GM19467 (cell line): ENCODE data around the gene BPIFB3.
"Not testable (repeated sequence)": the region's sequence is repeated elsewhere in the genome, so short reads cannot be mapped to it uniquely, and the experiment has no call there.

Experiments used
- ATAC-seq: cut with Tn5 transposase; IDR thresholded peaks from one replicate; pipeline ENCODE4 v1.9.1; 2021; ENCODE audit warnings: mild to moderate bottlenecking, moderate library complexity; ENCODE audit not compliant: unreplicated experiment

BPIFB3 gene

DNA sequence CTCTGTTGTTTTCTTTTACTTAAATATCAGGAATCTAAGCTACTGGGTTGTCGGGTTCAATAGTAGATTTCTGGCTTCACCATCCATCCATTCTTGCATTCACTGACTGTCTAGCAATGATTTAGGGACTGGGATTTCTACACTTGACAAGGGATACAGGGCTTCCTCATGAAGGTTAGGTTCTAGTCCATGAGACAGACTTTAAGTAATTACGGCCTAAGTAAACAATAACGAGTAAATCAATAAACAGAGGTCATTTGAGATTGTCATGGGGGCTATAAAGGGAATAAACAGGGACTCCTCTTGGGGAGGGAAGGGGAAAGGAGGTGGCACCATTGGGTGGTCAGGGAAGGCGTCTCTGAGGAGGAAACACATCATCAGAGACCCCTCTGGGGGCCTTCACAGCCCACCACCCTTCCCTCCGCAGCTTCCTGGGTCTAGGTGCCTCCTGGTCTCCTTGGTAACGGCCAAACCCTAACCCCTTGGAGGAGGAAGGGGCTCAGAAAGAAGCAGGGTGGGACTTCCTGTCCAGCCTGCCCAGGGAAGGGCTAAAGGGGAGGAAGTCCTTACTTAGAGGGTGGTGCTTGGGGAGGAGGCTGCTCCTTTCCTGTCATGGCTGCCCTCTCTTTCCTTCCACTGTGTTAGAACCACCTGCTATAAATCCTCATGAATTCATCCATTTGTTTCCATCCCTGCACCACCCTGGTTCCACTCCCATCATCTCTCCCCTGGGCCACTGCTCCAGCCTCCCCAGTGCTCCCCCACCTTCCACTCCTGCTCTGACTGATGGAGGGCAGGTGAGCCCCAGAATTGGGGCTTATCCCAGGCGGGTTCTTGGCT, 59.1 kb downstream of the BPIFB3 start:
- no peak for ATAC-seq

DNA sequence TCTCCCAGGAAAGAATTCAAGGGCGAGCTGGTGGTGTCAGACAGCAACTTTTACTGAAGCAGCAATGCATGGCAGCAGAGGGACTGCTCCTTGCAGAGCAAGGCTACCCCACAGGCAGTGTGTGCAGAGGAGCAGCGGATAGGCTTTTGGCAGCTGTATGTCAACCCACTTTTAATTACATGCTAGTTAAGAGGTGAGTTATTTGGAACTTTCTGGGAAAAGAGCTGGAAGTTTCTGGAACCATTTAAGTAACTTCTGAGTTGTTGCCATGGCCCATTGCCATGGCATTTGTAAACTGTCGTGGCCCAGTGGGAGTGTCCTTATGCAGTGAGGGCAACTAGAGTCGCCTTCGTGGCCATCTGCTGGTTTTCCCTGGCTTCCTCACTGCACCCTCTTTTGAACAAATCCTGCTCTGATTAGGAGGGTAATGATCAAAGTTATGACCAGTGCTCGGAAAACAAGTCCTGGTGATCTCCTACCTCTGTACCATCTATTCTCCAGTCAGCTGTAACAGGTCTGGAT, 59.7 kb downstream of the BPIFB3 start:
- no peak for ATAC-seq

DNA sequence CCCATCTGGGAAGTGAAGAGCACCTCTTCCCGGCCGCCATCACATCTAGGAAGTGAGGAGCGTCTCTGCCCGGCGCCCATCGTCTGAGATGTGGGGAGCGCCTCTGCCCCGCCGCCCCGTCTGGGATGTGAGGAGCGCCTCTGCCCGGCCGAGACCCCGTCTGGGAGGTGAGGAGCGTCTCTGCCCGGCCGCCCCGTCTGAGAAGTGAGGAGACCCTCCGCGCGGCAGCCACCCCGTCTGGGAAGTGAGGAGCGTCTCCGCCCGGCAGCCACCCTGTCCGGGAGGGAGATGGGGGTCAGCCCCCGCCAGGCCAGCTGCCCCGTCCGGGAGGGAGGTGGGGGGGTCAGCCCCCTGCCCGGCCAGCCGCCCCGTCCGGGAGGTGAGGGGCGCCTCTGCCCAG, 61.8 kb downstream of the BPIFB3 start:
- ATAC-seq = not testable (repeated sequence)

DNA sequence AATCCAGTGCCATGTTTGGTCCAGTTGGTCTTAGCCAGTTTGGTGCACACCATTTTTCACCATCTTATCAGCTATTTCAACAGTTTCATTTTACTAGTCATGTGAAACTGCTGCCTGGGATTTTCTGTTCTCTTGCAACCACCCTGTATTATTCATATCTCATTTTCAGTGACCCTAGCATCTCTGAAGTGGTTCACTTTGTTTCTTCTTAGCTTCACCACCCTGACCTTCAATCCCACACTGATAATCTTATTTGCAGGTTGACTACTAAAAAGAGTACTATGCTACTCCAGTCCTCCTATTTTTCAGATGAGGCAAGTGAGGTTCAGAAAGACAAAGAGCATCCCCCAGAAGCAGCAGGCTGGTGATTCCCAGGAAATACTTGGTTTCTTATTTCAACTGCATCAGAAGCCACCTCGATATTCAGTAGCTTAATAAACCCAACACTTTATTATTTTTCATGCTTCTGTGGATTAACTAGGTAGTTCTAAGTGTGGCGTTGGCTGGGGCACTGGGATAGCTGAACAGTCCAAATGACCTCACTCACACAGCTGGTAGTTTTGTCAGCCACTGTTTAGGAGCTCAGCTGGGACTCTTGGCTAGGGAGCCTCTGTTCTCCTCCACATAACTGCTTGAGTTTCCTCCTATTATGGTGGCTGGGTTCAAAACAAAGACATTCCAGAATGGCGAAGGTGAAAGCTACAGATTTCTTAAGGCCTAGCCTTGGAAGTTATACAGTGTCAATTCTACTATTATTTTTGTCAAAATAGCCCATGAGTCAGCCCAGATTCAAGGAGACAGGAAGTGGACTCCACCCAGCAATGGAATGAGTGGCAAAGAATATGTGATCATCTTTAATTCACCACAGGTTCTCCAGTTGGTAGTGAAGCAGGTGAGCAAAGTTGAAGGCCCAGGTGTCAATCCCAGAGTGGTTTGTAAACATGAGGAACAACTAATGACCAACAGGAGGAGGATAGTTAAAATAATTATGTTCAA, 66.3 kb downstream of the BPIFB3 start:
- ATAC-seq = no peak

DNA sequence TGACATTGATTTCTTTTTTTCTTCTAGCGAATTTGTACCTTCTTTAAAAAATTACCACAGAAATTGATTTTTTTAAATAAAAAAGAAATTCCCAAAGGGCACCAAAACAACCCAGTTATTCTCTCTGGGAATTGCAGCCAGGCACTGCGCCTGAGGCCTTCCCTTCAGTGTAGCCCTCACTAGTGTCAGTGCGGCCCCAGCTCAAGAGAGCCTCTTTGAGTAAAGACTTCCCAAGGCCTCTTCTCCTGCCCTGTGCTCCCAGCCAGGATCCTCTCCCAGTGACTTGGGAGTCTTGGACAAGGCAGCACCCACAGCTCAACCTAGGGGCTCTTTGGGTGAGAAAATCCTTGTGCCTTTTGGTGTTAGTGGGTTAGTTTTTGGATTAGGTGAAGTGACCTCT, 67.2 kb downstream of the BPIFB3 start:
- no peak for ATAC-seq

DNA sequence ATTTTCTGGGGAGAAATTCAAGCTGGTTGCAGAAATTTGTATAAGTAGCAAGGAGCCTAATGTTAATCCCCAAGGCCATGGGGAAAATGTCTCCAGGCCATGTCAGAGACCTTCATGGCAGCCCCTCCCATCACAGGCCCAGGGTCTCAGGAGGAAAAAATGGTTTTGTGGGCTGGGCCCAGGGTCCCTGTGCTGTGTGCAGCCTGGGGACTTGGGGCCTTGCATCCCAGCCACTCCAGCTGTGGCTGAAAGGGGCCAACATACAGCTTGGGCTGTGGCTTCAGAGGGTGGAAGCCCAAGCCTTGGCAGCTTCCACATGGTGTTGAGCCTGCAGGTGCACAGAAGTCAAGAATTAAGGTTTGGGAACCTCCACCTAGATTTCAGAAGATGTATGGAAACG, 68.6 kb downstream of the BPIFB3 start:
- ATAC-seq = not testable (repeated sequence)
